Measurements from ENCODE around the gene MYLK.

- TF ChIP-seq CTCF (IDR thresholded peaks at IDR 0.05) (no peak), POLR2AphosphoS5 (IDR thresholded peaks at IDR 0.05) (no peak)
These were observed 104.4 kb downstream of the MYLK start for GRCh38 chr3:123779655-123780231.

All from suprapubic skin (tissue), 3 donors.